Activated CD8-positive, alpha-beta memory T cell treated with anti-CD3 and anti-CD28 coated beads for 36 hours (primary cell): Measurements from ENCODE around the gene NHLRC4. TPM values are rescaled to one million over a fixed set of nuclear protein-coding genes. Genes with fewer than 3 reads are reported as not detected.

ENCODE experiments used
- CTCF ChIA-PET: fragments of 350-600 bp; sonication (Branson Sonifier 250); formaldehyde crosslinking; loops from one replicate; lab custom pipeline; 2021; ENCODE audit warnings: antibody characterized with exemption; lab: Charles Lee
- POLR2A ChIA-PET: fragments of 350-600 bp; sonication (Branson Sonifier 250); formaldehyde crosslinking; loops from one replicate; lab custom pipeline; 2021; ENCODE audit warnings: antibody characterized with exemption; lab: Charles Lee
- total RNA-seq, 2 experiments: library from RNA; stranded (reverse); gene quantifications; one replicate each; pipeline ENCODE4 v1.2.3, GENCODE V29; 2021

The NHLRC4 gene
- total RNA-seq, 2 experiments from 2014 or later: 0.25 to 0.27 TPM

- POLR2A ChIA-PET: no interaction called here
- CTCF ChIA-PET: no interaction called here
Measured at GRCh38 chr16:560701-561412, 5.9 kb upstream of the NHLRC4 start.

DNA sequence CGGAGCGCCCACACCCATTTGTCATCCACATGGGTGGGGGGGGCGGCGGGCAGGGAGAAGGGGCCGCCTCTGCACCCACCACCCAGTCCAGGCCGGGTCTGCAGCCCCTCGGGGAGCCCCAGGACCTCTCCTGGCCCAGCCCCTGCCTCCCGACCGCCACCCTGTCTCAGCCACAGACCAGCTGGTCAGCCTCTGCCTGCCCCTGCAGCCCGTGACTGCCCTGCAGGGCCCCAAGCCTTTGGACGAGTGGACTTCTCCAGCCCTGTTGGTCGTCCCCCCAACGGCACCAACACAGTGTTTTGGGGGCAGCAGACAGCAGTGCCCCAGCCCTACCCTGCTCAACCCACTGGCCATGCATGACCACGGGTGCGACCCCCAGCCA, 5.4 kb upstream of the NHLRC4 start:
- POLR2A ChIA-PET: no interaction called here

GRCh38 chr16:561957-562938, 4.6 kb upstream of the NHLRC4 start:
- ChIA-PET CTCF (no interaction called here), POLR2A (no interaction called here)

More for the DNA sequence above, 5.4 kb upstream of the NHLRC4 start:
- CTCF ChIA-PET: no interaction called here

DNA sequence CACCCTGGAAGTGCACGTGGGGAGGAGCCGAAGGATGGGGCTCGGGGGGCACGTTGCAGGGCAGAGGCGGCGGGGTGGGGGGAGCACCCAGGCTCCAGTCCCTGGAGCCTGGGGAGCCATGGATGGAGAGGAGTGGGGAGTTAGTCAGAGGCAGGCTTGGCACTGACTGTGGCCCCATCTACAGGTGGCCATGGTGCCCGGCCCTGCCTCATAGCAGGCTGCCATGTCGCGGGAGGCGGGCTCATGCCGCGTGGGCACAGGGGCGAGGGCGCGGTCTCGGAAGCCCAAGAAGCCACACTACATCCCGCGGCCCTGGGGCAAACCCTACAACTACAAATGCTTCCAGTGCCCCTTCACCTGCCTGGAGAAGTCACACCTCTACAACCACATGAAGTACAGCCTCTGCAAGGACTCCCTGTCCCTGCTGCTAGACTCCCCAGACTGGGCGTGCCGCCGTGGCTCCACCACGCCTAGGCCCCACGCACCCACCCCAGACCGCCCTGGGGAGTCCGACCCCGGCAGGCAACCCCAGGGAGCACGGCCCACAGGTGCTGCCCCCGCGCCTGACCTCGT, 3.6 kb upstream of the NHLRC4 start:
- CTCF ChIA-PET: no interaction called here
- POLR2A ChIA-PET: no interaction called here

DNA sequence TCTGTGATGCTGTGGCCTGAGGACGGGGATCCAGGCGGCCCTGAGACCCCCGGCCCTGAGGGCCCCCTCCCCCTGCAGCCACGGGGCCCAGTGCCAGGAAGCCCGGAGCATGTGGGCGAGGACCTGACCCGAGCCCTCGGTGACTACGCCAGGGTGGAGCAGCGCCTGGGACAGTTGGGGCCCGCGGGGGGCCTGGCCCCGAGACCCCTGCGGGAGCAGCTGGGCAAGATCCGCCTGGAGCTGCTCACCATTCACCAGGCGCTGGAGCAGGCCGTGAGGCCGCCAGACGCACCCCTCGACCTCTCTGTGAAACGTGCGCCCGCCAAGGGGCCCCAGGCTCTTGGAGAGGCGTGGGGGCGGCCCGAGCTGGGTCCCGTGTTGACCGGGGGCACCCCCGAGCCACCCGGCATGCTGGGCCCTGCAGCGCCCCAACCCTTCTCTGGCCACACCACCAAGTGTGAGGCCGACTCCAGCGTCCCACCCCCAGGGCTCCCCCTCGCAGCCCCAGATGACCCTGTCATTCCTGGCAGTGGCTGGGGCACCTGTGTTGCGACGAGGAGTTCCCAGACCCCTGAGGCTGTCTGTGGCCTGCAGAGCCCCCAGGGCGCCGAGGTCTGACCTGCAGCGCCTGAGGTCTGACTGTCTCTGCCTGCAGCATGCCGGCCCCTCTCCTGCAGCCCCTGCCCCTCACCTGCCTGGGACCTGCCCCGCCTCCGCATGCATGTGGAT, 2.0 kb upstream of the NHLRC4 start:
- POLR2A ChIA-PET: no interaction called here
- CTCF ChIA-PET: no interaction called here

- ChIA-PET POLR2A (no interaction called here), CTCF (no interaction called here)
Measured at GRCh38 chr16:565419-566330, 1.1 kb upstream of the NHLRC4 start.

DNA sequence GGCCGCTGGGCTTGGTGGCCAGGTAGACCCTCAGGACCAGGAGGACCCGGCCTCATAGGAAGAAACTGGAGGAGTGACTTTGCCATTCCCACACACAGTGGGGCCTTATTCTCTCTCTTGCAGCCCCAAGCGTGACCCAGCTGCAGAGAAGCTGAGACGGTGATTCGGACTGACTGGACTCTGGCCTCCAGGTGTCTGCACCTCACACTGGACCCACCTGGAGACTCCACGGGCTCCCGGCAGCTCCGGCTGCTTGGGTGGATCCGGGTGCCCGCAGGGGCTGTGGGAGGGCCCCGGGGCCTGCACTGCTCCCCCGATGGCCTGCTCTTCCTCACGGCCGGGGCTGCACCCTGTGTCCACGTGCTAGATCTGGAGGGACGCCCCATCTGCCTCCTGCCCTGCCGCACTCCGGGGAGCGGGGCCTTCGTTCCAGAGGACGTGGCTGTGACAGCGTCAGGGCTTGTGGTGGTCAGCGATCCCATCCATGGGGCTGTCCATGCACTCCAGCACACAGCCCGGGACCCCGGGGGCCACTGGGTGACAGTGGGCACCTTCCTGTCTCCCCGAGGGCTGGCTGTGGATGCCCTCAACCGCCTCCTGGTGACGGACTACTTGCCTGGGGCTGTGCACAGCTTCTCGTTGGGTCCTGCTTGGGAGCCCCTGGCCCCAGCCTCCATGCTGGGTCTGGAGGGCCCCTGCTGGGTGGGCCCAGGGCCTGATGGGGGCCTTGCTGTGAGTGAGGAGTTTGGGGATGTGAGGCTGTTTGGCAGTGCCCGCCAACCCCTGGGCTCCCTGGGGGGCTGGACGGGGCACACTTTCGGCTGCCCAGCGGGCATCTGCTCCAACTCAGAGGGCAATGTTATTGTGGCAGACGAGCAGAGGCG, 810 bp downstream of the NHLRC4 start:
- POLR2A ChIA-PET: interaction anchor here (0.9 to 1.5 kb wide), 2 partner anchors 17 to 21 kb away, joined by 3 to 5 read pairs; no protein-coding TSS in a partner anchor
- CTCF ChIA-PET: interaction anchor here (0.6 to 1.7 kb wide), 3 partner anchors 10 to 41 kb away, joined by 3 to 6 read pairs (median 3); no protein-coding TSS in a partner anchor

DNA sequence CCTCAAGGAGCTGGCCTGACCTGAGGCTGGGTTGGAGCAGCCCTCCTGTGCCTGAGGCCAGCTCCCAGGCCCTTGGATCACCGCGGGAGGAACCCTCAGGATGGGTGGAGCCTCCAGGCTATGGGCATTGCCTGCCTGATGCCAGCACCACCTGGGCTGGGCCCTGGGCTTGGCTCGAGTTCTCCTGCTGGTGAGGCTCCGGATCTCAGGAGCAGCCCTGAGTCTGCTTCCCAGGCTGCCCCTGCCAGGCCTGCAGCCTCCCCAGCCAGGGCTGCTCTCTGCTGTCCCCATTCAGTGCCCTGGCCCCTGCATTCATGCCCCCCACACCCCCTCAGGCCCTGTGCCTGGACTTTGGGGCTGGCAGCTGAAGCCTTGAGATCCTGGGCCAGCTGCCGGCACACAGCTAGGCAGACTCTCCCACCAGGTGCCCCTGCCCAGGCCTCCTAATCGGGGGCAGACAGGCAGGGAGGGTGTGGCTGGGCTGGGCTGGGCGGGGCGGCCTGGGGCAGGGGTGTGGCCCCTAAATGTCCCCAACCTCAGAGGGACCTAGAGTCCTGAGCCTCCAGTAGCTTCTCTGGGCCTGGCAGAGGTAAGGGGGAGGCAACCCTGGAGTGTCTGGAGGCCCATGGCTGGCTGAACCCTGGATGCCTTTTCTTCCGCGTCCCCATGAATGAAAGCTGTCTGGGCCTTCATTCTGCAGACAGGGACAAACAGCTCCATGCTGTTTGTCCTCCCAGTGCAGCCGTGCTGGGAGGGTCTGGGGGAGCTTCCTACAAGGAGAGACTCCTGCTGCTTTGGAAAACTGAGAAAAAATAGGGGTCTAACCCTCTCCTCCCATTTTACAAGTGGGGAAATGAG, 1.8 kb downstream of the NHLRC4 start:
- ChIA-PET CTCF (interaction anchor here (1.0 to 1.7 kb wide), 3 partner anchors 11 to 177 kb away, joined by 3 to 4 read pairs (median 3); no protein-coding TSS in a partner anchor), POLR2A (interaction anchor here (1.1 kb wide), 1 partner anchor 41 kb away, joined by 3 read pairs; the partner anchor contains the start of gene CAPN15)

GRCh38 chr16:569445-570254, 2.8 kb downstream of the NHLRC4 start, which contains the start of gene PIGQ:
TSS of gene PIGQ (plus strand) at chr16:569968. CDS start at chr16:574075, 4,107 bp downstream.
- POLR2A ChIA-PET: interaction anchor here (1.1 kb wide), 1 partner anchor 42 kb away, joined by 3 read pairs; the partner anchor contains the start of gene CAPN15
- CTCF ChIA-PET: interaction anchor here (0.6 to 1.7 kb wide), 4 partner anchors 10 to 251 kb away, joined by 3 to 4 read pairs (median 4); no protein-coding TSS in a partner anchor

GRCh38 chr16:572865-573650, 6.3 kb downstream of the NHLRC4 start:
- ChIA-PET POLR2A (no interaction called here), CTCF (no interaction called here)

DNA sequence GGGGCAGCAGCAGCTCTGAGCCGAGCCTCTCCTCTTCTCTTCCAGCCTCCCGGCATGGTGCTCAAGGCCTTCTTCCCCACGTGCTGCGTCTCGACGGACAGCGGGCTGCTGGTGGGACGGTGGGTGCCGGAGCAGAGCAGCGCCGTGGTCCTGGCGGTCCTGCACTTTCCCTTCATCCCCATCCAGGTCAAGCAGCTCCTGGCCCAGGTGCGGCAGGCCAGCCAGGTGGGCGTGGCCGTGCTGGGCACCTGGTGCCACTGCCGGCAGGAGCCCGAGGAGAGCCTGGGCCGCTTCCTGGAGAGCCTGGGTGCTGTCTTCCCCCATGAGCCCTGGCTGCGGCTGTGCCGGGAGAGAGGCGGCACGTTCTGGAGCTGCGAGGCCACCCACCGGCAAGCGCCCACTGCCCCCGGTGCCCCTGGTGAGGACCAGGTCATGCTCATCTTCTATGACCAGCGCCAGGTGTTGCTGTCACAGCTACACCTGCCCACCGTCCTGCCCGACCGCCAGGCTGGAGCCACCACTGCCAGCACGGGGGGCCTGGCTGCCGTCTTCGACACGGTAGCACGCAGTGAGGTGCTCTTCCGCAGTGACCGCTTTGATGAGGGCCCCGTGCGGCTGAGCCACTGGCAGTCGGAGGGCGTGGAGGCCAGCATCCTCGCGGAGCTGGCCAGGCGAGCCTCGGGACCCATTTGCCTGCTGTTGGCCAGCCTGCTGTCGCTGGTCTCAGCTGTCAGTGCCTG, 7.4 kb downstream of the NHLRC4 start:
- ChIA-PET POLR2A (no interaction called here), CTCF (no interaction called here)

DNA sequence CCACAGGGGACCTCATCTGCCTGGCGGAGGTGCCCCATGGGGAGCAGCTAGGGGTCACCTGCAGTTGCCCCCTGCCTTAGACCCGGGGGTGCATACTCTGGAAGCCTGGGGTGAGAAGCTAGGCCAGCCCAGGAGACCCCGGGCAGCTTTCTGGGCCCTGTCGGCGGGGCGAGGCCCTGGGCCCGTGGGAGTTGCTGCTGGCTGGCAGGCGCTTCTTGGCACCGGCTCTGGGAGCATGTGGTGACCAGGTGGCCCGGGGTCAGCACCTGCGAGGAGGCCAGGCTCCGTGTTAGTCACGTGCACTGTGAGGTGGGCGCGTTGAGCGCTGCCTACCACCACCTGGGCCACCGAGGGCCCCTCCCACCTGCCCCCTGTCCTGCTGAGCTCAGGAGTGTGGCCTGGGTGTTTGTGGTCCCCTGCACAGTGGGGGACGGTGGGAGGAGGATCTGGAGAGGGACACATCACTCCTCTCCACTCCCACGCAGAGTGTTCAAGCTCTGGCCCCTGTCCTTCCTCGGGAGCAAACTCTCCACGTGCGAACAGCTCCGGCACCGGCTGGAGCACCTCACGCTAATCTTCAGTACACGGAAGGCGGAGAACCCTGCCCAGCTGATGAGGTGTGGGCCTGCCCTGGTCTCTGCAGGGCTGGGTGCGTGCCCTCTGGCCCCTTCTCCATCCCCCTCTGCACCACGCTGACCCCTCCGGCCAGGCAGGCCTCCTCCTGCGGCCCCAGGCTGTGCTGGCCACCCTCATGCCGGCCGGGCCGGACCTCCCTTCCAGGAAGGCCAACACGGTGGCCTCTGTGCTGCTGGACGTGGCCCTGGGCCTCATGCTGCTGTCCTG, 8.8 kb downstream of the NHLRC4 start:
- ChIA-PET POLR2A (no interaction called here), CTCF (no interaction called here)
